GM19239 (cell line): ENCODE measurements around the gene FRMD6.
A peak's percentile ranks its signal among the peaks of the same experiment; 100 is the strongest.
"Not testable (repeated sequence)": the region's sequence is repeated elsewhere in the genome, so short reads cannot be mapped to it uniquely, and the experiment has no call there.

Experiments
- DNase-seq: peaks from one replicate; pipeline ENCODE4 v3.0.0; 2011; ENCODE audit warnings: low spot score; ENCODE audit not compliant: insufficient read length
- FAIRE-seq: peaks from 2 replicates; lab custom pipeline; 2011; peaks lifted over from hg19 to GRCh38; lab: Jason Lieb, UNC

The FRMD6 gene

DNA sequence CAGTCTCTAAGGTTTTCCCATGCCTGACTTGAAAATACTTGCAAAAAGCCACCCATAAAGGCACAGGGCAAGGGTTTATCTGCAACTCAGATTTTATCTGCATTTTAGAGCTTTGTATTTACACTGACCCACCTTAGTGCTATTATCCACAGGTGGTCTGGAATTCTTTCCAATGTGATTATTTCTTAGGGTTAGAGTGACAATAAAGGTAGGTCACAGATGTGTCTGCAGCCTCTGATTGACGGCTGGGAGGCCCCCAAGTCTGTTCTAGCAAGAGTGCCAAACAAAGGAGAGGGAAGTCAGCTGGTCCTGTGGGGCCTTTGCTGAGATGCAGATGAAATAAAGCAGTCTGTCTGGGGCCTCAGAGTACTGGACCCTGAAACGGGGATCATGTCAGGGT lies 64.0 kb downstream of the FRMD6 start:
- DNase-seq (no peak), FAIRE-seq (no peak)

DNA sequence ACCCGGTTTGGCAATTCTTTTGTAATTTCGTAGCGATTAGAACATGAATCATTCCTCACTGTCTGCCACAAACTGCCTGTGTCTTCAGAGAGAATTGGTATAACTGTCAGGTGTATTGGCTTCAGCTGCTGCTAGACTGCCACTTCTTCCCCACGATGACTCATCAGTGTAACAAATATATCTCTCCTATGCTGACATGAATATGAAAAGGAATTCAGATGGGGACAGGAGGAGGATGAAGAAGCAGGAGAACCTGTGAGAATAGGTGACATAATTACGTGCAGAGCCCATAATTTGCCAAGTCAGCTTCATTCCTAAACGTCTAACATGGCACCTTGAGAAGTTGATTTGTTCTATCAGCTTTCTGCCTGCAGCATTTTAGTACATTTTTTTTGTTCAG lies 64.9 kb downstream of the FRMD6 start:
- DNase-seq (no peak), FAIRE-seq (no peak)

DNA sequence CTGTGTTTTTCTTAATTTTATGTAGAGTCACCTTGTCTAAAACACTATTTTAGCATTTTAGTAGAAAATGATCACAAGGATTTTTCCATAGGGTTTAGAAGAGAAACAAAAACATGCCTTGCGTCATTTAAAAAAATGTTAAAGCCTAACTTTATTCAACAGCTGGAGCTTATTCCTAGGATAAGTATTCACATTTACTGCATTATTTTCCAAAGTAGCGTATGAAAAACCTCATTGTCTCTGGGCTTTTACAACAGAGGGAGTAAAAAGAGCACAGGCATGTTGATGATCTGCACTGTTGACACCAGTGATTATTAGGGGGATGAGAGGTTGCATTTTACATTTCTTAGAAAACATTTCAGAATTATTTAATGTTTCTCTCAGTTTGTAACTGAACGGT lies 66.1 kb downstream of the FRMD6 start:
- FAIRE-seq (no peak), DNase-seq (no peak)

DNA sequence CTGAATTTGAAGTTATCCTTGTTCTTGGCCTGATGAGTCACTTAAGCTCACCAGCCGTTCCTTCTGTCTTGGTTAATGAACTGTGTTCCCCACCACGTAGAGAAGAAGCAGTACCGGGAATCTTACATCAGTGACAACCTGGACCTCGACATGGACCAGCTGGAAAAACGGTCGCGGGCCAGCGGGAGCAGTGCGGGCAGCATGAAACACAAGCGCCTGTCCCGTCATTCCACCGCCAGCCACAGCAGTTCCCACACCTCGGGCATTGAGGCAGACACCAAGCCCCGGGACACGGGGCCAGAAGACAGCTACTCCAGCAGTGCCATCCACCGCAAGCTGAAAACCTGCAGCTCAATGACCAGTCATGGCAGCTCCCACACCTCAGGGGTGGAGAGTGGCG lies 68.2 kb downstream of the FRMD6 start:
- FAIRE-seq, result no peak
- DNase-seq, result no peak

DNA sequence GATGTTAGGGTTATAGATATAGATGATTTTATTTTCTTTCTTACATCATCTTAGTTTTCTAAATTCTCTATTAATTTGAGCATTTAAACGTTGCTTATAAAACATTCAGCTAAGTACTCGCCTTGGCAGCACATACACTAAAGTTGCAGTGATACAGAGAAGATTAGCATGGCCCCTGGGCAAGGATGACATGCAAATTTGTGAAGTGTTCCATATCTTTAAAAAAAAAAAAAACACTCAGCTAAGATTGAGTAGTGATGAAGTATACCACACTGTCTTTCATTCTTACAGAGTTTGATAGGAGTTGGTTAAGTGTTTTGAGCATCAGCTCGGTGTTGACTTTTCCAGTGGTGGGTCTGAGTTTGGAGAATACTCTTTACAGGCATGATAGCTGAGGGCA lies 72.3 kb downstream of the FRMD6 start:
- DNase-seq (no peak), FAIRE-seq (no peak)

DNA sequence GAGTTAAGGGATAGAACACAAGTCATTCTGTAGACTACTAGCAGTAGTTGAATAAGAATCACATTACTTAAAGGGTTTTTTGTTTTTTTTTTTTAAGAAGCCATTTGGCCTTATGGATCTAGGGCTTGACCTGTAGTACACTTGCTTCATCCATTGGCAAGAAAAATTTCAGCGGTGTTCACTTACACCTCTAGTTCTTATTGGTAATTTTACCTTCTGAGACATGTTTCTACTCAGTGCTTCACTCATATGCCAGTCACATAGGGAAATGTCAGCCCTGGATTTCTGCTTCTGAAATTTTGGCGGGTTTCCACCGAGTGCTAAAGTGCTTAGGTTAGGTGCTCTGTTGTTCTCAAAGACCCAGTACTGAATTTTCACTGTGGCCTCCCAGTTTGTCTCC lies 72.9 kb downstream of the FRMD6 start:
- no peak for DNase-seq
- no peak for FAIRE-seq

DNA sequence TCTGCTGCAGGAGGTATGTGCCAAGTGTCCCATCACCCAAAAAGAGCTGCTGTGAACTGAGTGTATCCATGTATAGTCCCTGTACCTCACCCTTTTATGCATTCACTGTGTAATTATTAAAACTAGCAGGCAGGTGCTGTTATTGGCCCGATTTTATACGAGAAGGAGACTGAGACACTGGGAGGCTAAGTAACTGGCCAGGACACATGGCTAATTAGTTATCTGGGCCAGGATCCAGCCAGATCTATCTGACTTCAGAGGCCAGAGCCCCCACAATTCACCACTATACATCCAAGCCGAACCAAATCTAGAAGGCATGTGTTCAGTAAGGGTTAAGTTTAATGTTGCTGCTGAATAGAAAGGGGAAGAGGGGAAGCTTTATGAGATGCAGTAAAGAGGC lies 73.4 kb downstream of the FRMD6 start:
- no peak for DNase-seq
- no peak for FAIRE-seq

DNA sequence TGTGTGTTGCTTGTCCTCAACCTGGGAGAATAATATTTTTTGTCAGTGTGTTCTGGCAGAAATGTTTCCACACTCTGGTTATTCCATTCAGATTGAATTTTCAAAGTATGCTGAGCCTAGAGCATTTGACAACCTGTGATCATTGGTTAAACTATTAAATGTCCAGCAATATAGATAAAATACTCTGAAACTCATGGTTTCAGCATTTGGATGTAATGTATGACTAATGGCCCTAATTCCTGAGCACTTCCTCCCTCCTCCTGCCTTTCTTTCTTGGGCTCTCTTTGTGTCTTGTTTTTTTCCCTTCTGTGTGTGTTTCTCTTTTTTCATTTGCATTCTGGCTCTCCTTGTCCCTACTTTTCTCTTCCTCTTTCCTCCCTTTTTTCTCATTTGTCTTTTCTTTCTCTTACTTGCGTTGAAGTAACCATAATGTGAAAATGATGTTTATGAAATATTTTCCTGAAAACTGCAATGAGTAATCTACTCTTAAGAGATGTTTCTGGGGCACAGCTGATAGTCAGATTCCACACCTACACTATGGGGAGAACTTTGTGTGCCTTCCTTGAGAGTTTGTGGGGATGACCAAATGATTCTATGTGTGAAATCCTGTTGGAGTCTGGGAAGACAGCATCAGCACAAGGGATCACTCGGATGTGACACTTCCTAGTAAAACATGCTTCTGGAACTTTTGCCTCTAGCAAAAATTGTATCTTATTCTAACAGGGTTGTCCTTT lies 74.6 kb downstream of the FRMD6 start:
- DNase-seq (no peak), FAIRE-seq (no peak)

DNA sequence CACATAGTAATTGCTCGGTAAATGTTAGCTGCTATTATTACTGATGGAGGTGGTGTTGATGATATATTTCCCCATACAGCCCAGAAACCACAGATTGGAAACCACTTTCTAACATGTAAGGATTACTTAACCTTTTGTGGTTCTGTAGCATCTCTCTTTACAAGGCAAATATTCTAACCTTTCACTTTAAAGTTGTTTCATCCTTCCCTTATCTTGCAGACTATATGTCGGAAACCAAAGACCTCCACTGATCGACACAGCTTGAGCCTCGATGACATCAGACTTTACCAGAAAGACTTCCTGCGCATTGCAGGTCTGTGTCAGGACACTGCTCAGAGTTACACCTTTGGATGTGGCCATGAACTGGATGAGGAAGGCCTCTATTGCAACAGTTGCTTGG lies 75.8 kb downstream of the FRMD6 start:
- DNase-seq (no peak), FAIRE-seq (no peak)

DNA sequence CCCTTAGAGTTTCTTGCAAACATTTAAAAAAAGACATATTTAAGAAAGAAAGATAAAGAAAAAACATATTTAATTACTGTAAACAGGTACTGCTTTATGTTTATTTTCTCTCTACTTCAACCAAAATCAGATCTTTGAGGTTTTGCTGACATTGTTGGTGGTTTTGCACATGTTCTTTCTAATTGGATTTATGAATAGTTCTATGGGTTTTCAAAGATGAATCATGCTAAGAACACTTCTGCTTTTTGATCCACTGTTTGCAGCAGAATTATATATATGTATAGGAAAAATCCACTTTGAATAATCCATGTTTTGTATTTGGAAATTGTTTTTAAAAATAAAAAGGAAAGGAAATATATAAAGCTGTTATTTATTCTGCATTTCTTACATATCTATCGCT lies 78.4 kb downstream of the FRMD6 start:
- DNase-seq, result no peak
- FAIRE-seq, result no peak

DNA sequence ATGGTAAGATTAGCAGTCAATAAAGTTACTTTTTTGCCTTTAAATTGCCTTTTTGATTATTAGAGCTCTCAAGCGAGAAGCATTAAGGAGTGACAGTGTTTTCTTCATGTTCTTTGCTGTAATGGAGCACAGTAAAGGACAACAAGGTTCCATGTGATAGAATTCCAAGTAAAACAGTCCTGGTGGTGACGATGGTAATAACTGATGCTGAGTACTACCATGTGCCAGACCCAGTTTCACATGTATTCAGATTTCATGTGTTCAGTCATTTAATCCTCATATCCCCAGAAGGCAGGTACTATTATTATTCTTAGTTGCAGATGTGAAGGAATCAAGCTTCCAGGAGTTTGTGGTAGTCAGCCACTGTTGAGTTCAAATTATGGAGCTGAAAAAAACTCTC lies 79.0 kb downstream of the FRMD6 start:
- FAIRE-seq, result no peak
- DNase-seq, result no peak

DNA sequence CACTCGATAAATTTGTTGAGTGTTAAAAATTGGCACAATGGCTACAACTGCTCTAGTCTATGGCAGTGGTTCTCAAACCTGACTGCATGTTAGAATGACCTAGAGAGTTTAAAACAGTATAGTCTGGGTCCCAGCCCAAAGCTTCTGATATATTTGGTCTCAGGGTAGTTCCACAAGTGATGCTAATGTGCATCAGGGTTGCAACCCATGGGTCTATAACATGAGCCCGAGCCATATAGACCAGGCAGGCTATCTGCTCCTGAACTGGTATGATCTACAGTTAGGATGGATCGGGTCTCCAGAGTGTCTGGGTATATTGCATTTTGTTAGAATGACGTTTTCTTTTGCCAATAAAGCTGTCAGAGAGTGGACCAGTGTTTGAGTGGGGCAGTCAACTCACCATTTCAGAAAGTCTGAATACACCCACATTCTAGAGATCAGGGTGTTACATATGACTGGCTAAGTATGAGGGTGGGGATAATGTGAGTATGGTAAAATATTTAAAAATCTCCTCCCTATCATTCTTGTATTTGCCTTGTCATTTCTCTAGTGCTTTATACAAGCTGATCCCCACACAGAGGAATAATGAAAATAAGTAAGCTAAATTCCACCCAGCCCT lies 80.9 kb downstream of the FRMD6 start:
- DNase-seq (no peak), FAIRE-seq (no peak)

DNA sequence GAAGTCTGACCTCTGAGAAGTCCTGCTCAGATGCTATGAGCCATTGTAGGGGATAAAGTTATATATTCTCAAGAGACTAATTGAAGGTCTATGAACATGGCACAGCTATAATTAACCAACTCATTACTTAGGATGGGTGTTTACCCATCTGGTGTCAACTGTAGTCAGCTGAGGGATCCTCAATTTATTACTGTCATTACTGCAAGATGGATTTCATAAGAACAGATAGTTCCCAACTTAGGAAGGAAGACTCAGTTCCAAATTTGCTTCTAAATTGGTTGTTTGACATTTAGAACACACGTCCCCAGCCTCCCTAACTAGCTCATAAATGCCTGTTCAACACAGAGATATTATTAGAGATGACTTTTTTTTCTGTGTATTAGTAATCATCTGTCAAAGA lies 81.4 kb downstream of the FRMD6 start:
- no peak for FAIRE-seq
- DNase-seq, result no peak

DNA sequence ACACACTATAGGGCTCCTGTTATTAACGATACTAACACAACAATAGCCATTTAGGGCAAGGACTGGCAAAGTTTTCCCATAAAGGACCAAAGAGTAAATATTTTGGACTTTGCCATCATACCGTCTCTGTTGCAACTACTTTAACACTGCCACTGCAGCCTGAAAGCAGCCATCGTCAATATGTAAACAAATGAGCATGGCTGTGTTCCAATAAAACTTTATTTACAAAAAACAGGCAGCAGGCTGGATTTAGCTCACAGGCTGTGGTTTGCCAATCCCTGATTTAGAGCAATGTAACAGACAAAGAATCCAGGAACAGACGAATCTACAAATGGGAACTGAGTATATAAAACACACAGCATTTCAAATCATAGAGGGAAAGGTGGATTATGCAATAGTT lies 84.1 kb downstream of the FRMD6 start:
- DNase-seq, result no peak
- FAIRE-seq, result no peak

DNA sequence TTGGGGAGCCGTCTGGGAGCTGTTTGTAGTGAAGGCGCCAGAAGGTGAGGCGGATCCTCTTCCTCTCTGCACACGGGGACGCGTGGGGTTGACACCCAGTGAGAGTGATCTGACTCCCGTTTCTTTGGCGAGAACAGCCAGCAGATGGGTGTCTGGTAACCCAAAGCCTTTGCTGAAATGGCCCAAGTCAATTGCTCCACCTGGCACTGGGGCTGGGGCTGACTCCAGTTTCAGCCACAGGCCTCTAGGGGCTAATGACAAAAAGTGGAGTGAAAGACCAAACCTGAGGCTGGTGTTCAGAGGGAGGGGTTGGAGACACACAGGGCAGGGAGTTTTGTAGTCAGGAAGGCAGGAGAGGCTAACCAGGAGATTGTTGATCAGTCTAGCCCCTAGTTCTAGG lies 87.0 kb downstream of the FRMD6 start:
- DNase-seq (peak; percentile 14), FAIRE-seq (peak; percentile 14)

DNA sequence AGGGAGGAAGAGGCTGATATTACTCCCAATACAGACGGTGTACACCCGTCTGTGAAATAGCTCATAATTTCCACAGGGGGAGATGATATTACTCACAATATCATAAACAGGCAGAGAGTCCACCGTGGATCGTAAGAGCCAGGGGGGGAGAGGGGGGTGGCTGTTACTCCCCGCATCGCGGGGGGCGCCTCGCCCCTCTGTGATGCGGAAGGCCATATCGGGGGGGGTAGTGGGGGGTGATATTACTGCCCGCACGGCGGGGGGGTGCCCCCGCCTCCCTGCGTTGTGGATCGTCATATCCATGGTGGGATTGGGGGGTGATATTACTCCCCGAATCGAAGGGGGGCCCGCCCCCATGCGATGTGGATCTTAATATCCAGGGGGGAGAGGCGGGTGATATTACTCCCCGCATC lies 91.9 kb downstream of the FRMD6 start:
- no peak for FAIRE-seq
- DNase-seq, result no peak

DNA sequence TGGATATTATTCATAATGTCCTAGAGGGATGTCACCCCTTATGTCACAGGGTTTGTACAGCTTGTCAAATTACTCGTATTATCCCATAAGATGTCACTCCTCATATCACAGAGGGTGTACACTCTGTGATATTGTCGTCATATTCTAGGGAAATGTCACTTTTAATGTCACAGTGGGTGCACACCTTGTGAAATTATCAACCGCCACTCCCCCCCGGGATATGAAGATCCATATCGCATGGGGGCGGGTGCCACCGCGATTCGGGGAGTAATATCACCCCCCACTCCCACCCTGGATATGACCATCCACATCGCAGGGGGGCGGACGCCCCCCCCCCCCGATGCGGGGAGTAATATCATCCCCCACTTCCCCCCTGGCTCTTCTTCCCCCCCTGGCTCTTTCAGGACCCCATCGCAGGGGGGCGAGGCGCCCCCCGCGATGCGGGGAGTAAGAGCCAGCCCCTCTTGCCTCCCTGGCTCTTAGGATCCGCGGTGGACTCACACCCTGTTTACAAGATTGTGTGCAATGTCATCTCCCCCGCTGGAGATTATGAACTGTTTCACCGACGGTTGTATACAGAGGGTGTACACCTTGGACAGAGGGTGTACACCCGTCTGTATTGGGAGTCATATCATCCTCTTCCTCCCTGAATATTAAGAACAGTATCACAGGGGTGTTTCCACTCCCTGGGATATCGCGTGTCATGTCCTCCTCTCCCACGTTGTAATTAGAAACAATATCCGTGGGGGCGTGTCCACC lies 92.8 kb downstream of the FRMD6 start:
- no peak for FAIRE-seq

DNA sequence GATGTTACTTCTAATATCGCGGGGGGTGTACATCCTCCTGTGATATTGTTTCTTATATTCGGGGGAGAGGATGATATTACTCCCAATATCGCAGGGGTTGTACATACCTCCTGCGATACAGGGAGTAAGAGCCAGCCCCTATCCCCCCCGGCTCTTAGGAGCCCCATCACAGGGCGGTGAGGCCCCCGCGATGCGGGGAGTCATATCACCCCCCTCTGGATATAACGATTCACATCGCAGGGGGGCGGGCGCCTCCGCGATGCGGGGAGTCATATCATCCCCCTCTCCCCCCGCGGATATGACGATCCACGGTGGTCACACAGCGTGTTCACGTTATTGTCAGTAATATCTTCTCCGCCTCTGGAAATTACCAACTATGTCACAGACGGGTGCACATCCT lies 95.1 kb downstream of the FRMD6 start:
- FAIRE-seq, DNase-seq: not testable (repeated sequence)

More for the DNA sequence above, 92.8 kb downstream of the FRMD6 start:
- no peak for DNase-seq

DNA sequence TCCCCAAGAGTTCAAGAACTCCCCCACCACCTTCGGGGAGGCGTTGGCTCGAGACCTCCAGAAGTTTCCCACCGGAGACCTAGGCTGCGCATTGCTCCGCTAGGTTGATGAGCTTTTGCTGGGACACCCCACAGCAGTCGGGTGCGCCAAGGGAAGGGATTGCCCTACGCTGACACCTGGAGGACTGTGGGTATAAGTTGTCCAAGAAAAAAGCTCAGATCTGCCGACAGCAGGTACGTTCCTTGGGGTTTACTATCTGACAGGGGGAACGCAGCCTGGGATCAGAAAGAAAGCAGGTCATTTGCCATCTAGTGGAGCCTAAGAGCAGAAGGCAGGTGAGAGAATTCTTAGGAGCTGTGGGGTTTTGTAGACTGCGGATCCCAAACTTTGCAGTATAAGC lies 98.8 kb downstream of the FRMD6 start:
- DNase-seq (no peak), FAIRE-seq (no peak)

DNA sequence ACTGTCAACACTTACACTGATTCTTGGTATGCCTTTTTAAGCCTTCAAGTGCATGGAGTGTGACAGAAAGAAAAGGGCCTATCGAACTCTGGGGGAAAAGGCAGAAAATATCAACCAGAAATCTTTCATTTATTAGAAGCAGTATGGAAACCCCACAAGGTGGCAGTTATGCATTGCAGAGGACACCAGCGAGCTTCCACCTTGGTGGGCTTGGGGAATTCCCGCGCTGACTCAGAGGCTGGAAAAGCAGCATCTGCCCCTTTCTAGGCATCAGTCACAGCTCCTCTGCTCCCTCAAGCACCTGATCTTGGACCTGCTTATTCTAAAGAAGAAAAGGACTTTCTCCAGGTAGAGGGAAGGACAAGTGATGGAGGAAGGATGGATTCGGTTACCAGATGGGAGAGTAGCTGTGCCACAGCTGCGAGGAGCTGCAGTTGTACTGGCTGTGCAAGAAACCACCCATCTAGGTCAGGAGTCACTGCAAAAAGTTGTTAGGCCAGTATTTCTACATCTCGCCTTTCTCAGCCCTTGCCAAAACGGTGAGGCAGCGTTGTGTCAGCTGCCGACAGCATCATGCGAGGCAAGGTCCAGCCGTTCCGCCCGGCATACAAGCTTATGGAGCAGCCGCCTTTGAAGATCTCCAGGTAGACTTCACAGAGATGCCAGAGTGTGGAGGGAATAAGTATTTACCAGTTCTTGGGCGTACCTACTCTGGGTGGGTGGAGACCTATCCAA lies 100.1 kb downstream of the FRMD6 start:
- DNase-seq, FAIRE-seq: not testable (repeated sequence)

DNA sequence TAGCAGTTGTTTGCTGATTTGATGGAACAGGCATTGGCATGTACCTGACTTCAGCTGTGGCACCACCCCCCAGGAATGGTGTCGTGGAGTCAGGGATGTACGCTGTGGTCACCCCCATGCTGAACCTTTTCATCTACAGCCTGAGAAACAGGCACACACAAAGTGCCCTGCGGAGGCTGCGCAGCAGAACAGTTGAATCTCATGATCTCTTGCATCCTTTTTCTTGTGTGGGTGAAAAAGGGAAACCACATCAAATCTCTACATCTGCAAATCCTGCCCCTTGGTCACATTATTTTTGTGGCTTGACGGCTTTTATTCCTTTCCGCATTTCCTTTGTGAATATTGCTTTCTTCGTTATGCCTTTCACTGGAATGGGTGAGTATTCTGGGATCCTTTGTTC lies 106.0 kb downstream of the FRMD6 start:
- not testable (repeated sequence) for FAIRE-seq, DNase-seq
